Middle frontal gyrus (tissue), 1 donor: ENCODE data around the gene IL12A.

Experiments used
- DNase-seq: peaks from one replicate; pipeline ENCODE4 v3.0.0-alpha.2; 2015; ENCODE audit warnings: low spot score; ENCODE audit errors: extremely low spot score

IL12A gene

GRCh38 chr3:159988617-159989271 lies at the start of gene IL12A:
Gene IL12A, plus strand, starts transcription at chr3:159988835.
- DNase-seq = peak; percentile 28

- no peak for DNase-seq
Measured at GRCh38 chr3:159941038-159942000, 47.3 kb upstream of the IL12A start.

- no peak for DNase-seq
Measured at GRCh38 chr3:159944781-159945180, 43.9 kb upstream of the IL12A start.

GRCh38 chr3:159945930-159946329 lies 42.7 kb upstream of the IL12A start:
- no peak for DNase-seq

DNA sequence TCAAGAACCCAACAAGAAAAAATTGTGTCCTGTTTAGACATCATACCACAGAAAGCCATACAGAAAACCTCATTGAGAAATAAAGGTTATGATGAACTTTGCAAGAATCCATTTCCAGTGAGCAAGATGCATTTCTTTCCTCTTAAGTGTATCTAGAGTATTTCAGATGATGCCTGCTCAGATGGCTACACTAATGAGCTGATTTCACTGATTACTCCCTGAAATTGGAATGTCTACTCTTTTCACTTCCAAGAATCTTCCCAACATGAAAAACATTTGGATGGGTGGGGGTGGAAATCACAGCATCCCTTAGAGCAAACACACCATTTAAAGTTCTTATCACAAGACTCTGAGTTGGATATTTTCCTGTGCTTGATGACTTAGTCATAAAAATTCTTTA lies 41.4 kb upstream of the IL12A start:
- DNase-seq = no peak

DNA sequence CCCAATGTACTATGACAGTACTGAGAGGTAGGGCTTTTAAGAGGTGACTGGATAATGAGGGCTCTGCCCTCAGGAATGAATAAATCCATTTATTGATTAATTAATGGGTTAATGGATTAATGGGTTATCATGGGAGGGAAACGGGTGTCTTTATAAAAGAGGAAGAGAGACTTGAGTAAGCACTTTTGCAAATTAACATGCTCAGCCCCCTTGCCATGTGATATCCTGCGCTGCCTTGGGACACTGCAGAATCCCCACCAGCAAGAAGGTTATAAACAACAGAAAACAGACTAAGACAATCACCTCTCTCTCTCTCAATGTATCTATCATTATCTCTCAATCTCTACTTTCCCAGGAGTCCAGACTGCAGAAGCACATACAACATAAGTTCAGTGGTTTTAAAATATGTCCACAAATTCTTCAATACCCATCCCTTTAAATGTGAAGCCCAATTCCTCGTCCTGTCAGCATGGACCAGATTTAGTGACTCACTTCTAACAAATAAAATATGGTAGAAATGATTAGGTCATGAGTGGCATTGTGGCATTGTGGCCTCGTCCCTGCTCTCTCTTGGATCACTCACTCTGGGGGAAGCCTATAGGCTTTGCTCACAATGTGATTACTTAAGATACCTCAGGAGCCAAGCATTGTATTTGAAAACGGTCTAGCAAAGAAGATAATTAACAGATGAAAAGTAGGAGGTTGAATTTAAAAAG lies 40.0 kb upstream of the IL12A start:
- DNase-seq = no peak

DNA sequence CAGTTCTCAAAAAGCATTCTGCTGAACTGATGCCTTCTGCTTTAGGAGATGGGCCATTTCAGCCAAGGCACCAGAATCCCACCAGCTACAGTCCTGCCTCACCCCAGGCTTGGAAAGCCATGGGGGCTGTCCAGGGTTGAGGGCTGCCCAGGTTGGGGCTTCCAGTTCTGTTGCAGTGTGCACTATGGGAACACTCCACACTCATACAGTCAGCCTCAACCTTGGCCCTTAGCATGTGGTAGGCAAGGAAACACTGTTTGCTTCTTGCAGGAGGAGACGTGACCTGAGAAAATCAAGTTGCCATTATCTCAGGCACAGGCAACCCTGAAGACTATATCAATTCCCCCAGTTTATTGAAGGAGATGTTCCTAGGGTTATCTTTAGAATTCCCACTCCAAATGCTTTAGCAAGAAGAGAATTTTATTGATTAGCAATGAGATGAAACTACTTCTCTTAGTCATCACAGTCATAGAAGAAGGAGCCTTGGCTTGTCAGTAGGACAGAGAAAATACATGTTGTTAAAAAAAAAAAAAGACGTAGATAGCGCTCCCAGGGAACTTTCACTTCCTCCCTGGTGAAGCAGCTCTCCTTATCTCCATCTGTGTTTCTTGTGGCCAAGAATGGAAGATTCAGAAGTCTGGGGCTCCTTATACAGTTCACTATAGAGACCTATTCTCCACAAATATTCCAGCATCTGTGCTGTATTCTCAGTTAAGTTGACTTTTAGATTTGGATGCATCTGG lies 38.3 kb upstream of the IL12A start:
- DNase-seq = no peak

- no peak for DNase-seq
Measured at GRCh38 chr3:159951540-159951939, 37.1 kb upstream of the IL12A start.

DNA sequence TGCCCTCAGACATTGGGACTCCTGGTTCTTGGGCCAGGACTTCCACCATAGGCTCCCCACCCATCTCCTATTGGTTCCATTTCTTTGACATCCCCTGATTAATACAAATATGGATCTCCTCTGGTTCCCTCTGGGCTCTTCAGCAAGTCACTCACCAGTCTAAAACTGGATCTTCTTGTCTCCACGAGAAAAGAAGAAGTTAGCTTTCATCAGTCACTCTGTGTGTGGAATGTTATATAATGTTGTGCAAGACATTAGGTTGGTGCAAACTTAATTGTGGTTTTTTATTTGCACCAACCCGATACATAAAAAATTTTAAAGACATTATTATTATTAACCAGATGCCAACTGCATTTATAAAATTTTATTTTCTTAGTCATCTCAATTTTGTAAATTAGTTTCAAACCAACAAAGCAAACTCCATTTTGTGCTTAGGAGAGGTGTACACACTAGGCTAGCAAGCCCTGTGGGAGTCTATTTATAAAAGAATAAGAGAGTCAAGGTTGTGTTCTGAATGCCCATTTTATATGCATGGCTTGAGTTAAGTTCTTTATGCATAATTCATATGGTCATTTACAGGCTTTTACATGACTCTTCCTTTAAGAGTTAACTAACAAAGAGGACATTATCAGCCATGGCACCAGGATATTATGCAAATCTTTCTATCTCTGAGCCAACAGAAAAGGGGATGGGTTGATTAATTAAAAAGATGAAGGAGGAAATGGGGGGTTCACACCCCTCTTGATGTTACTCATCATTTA lies 35.1 kb upstream of the IL12A start:
- no peak for DNase-seq

- DNase-seq = no peak
Measured at GRCh38 chr3:159960188-159961148, 28.2 kb upstream of the IL12A start.

- DNase-seq = no peak
Measured at GRCh38 chr3:159964166-159964973, 24.3 kb upstream of the IL12A start.

- DNase-seq = no peak
Measured at GRCh38 chr3:159971311-159971710, 17.3 kb upstream of the IL12A start.

DNA sequence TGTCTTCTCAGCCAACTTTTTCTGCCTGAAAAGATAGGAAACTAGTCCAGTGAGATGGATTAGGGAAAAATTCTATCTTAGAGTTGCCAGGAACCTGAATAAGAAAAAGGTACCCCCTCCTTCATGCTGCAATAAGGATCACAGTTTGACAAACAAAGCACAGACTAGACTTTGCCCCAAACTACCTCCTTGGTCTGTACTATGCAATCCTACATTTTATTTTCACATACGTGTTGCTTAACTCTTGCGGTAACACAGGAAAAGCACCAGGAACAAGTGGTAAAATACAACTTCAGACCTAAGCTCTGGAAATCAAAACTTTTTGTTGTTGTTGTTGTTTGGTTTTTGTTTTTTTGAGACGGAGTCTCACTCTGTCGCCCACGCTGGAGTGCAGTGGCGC lies 11.3 kb upstream of the IL12A start:
- DNase-seq = no peak

DNA sequence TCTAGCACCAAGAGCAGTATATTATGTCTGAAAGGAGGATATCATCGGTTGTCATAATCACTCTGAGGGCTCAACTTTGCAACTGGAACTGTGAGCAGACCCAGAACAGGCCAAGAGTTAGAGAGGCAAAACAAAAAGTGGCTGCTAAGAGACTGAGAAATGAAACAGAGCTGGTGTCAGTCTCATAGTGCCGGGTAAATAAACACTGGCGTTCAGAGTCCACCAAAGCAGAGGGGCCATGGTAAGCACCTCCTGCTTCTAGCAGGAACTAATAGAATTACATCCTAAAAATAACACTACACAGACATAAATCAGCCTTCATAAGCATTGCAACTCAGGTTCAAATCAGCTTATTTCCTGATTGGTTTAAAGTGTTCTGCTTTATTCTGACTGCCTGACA lies 10.3 kb upstream of the IL12A start:
- no peak for DNase-seq

- DNase-seq = no peak
Measured at GRCh38 chr3:159978918-159979703, 9.5 kb upstream of the IL12A start.

DNA sequence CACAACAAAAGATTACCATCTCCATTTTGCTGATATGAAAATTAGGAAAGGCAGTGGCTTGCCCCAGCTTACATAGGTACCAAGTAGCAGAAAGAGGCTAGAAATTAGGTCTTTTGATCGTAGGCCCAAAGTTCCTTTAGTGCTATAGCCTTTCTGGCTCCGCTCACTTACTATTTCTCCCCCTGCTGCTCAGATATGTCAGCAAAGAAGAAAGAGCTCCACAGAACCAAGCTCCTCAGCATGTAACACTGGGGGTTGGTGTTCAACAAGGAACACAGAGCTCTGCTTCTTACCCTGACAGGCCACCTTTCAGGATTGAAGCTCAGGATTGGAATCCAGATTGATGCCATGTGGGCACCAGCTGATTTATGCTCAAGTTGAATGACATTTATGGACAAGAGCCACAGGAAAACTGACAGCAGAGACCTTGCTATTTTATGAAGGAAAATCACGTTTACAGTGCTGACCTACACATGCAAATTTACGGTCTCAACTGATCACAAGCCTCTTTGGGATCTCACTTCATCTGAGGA lies 6.1 kb upstream of the IL12A start:
- DNase-seq = no peak

DNA sequence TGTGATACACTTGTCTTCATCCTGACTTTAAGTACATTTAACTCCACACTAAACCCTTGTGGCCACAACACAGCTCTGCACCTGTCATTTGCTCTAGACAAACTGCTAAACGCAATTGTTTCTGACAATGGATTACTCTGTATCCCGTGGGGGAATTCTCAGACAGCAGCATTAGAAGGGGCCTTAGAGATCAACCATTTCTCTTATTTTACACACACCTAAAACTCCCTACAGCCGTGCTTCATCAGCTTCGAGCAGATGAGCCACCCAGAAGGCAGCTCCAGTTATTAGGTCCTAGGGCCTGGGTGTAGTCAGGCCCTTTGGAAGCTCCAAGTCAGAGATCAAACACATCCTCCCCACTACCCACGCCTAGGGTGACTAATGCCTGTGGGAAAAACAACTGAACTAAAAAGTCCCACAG lies 1.3 kb upstream of the IL12A start:
- DNase-seq = no peak
